Small intestine (tissue), 7 donors: ENCODE data around the gene PEX16. TPM values are rescaled to one million over a fixed set of nuclear protein-coding genes. Genes with fewer than 3 reads are reported as not detected.

ENCODE experiments used
- DNase-seq, 2 donors: peaks; one replicate each; pipeline versions ENCODE4 v3.0.0 to v3.0.0-alpha.2; 2013
- FAIRE-seq: peaks from 2 replicates; lab custom pipeline; 2012; peaks lifted over from hg19 to GRCh38; lab: Jason Lieb, UNC
- H3K27ac ChIP-seq, 3 donors: one replicate each; pipeline ENCODE4 v1.5.1; 2013; ENCODE audit warnings: low read length in 2 of 3, mild to moderate bottlenecking in 2 of 3, control low read depth in 1 of 3, inconsistent platforms in 1 of 3, low read depth in 1 of 3, moderate library complexity in 1 of 3
- H3K27me3 ChIP-seq, 3 donors: one replicate each; pipeline ENCODE4 v1.6.1; 2013; ENCODE audit warnings: low read length in 3 of 3, inconsistent platforms in 1 of 3; ENCODE audit not compliant: control insufficient read depth in 3 of 3, insufficient read depth in 3 of 3
- H3K36me3 ChIP-seq, 3 donors: one replicate each; pipeline ENCODE4 v1.6.1; 2013; ENCODE audit warnings: low read length in 3 of 3, inconsistent platforms in 1 of 3, low read depth in 1 of 3, mild to moderate bottlenecking in 1 of 3, moderate library complexity in 1 of 3; ENCODE audit not compliant: control insufficient read depth in 3 of 3, insufficient read depth in 2 of 3
- H3K4me1 ChIP-seq, 3 donors: one replicate each; pipeline ENCODE4 v1.6.1; 2013; ENCODE audit warnings: low read length in 2 of 3, inconsistent platforms in 1 of 3, low read depth in 1 of 3, mild to moderate bottlenecking in 1 of 3, moderate library complexity in 1 of 3; ENCODE audit not compliant: control insufficient read depth in 3 of 3, insufficient read depth in 2 of 3
- H3K4me3 ChIP-seq, 3 donors: one replicate each; pipeline ENCODE4 v1.5.1; 2013; ENCODE audit warnings: low read length in 3 of 3, control low read depth in 1 of 3, inconsistent platforms in 1 of 3, low read depth in 1 of 3, mild to moderate bottlenecking in 1 of 3, moderate library complexity in 1 of 3
- H3K9me3 ChIP-seq, 2 donors: one replicate each; pipeline ENCODE4 v1.6.1; 2013; ENCODE audit warnings: low read depth in 1 of 2, low read length in 1 of 2; ENCODE audit not compliant: control insufficient read depth in 2 of 2, insufficient read depth in 1 of 2
- WGBS, 3 donors: extraction: QIAGEN DNeasy Blood & Tissue Kit; methylation state at CpG; one replicate each; pipeline ENCODE4 v1.1.7; 2013; 5-methylcytosine and 5-hydroxymethylcytosine counted together
- polyA plus RNA-seq, 4 donors: library from polyadenylated mRNA; stranded (reverse) in 3 of 4; unstranded in 1 of 4; fragments of 200-250 nt in 3 of 4; fragments of 120-200 nt in 1 of 4; gene quantifications; one replicate each; pipeline versions ENCODE4 v1.2.1 to v1.2.3, GENCODE V29; 2013
- donor health status: healthy with polysubstance abuse.
- donor health status: control.
- donor health status: control.
- donor health status: Bipolar disorder and iron deficiency.
- donor health status: healthy.

Gene PEX16
- polyA plus RNA-seq, 4 donors, result 22.1 to 74.0 (median 58.5) TPM

- DNase-seq (no peak), FAIRE-seq (no peak)
- H3K36me3 ChIP-seq, result no peaks in the 10 kb centered on the region
- no peaks in the 10 kb centered on the region for H3K9me3 ChIP-seq
- H3K27me3 ChIP-seq, result peaks cover 0 to 54% (median 5%) of the 10 kb centered on the region in 3 donors
- no peak overlapping the region for H3K4me3 ChIP-seq
- H3K27ac ChIP-seq, result no peak overlapping the region
- 18 to 36% (median 33%) methylated on average over 19 of the region's 19 CpGs for WGBS, 3 donors
- H3K4me1 ChIP-seq, result peaks cover 0 to 10% (median 0%) of the 10 kb centered on the region in 3 donors
Observed at GRCh38 chr11:45896422-45896984, 21.2 kb downstream of the PEX16 start.

- no peak overlapping the region for H3K4me3 ChIP-seq
- no peaks in the 10 kb centered on the region for H3K36me3 ChIP-seq
- 84 to 91% (median 89%) methylated on average over 7 to 8 of the region's 8 CpGs for WGBS, 3 donors
- H3K27me3 ChIP-seq, result peaks cover 0 to 50% (median 5%) of the 10 kb centered on the region in 3 donors
- H3K27ac ChIP-seq, result no peak overlapping the region
- peaks cover 0 to 10% (median 0%) of the 10 kb centered on the region in 3 donors for H3K4me1 ChIP-seq
- FAIRE-seq, result no peak
- no peaks in the 10 kb centered on the region for H3K9me3 ChIP-seq
- DNase-seq, result no peak
Observed at GRCh38 chr11:45895553-45896259, 22.0 kb downstream of the PEX16 start.

DNA sequence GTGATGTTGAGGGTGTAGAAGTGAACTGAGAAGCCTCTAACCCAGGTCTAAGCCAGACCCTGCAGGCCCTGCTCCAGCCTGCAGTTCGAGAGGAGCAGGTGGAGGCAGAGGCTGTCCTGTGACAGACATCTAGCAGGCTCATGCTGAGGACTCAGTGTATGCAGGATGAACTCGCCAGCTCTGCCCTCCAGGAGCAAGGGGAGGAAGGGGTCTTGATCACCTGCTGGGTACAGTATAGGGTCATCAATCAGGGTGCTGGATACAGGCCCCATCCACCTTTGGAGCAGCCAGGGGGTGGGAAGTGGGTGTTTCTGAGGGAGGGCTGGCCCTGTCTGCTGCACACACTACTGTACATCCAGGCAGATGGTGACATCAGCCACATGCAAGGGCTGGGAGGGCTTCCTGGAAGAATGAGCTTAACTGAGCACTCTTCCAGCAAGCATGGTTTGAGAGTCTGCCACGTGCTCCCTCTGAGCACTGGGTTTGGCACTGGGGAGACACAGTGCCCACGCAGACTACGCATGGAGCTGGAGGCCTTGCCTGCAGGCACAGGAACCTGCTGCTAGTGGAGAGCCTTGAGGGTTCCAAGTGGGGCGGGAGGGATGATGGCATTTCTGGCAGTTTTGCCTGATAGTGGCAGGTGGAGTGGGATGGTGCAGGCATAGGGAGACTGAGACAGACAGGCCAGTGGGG lies 23.0 kb downstream of the PEX16 start:
- no peak for FAIRE-seq
- peaks cover 0 to 44% (median 5%) of the 10 kb centered on the region in 3 donors for H3K27me3 ChIP-seq

DNA sequence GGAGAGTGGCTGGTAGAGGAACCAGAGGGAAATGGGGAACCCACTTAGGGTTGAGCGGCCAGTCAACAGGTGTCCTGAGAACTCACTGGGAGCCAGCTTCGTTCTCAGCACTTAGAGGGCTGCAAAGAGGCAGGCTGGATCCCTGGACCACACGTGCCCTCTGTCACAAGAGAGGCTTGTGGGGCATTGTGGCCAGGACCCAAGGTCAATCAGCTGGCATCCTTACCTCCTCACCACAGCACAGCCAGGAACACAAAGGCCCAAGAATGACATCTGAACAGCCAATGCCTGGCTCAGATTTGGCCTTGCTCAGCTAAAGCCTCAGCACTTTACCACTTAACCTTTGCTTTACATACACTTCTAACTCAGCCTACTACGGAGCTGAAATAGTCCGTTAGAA lies 24.8 kb downstream of the PEX16 start:
- Histone ChIP-seq H3K4me1 (no peaks in the 10 kb centered on the region), H3K27me3 (peaks cover 0 to 30% (median 0%) of the 10 kb centered on the region in 3 donors), H3K36me3 (no peaks in the 10 kb centered on the region), H3K27ac (no peak overlapping the region), H3K4me3 (no peak overlapping the region), H3K9me3 (no peaks in the 10 kb centered on the region)
- no peak for DNase-seq
- FAIRE-seq, result no peak
- WGBS, 3 donors, result 80 to 86% (median 86%) methylated on average over 5 of the region's 5 CpGs

More for the DNA sequence above, 23.0 kb downstream of the PEX16 start:
- WGBS, 3 donors, result 84 to 91% (median 88%) methylated on average over 6 of the region's 6 CpGs
- Histone ChIP-seq H3K4me1 (peaks cover 0 to 6% (median 0%) of the 10 kb centered on the region in 3 donors), H3K27ac (no peak overlapping the region), H3K9me3 (no peaks in the 10 kb centered on the region), H3K4me3 (no peak overlapping the region), H3K36me3 (no peaks in the 10 kb centered on the region)
- no peak for DNase-seq

GRCh38 chr11:45890886-45891550 lies 26.7 kb downstream of the PEX16 start:
- WGBS, 3 donors, result 78 to 82% (median 78%) methylated on average over 9 of the region's 9 CpGs
- FAIRE-seq, result no peak
- Histone ChIP-seq H3K27me3 (peaks cover 0 to 24% (median 0%) of the 10 kb centered on the region in 3 donors), H3K4me1 (peaks cover 0 to under 1% (median 0%) of the 10 kb centered on the region in 3 donors), H3K36me3 (no peaks in the 10 kb centered on the region), H3K4me3 (no peak overlapping the region), H3K27ac (no peak overlapping the region), H3K9me3 (no peaks in the 10 kb centered on the region)
- DNase-seq, result no peak

GRCh38 chr11:45889966-45890365 lies 27.7 kb downstream of the PEX16 start:
- FAIRE-seq, result no peak
- H3K4me1 ChIP-seq, result peaks cover 0 to 4% (median 0%) of the 10 kb centered on the region in 3 donors
- no peak for DNase-seq
- H3K36me3 ChIP-seq, result no peaks in the 10 kb centered on the region
- no peak overlapping the region for H3K27ac ChIP-seq
- 88 to 95% (median 90%) methylated on average over 9 of the region's 9 CpGs for WGBS, 3 donors
- H3K4me3 ChIP-seq, result no peak overlapping the region
- H3K9me3 ChIP-seq, result no peaks in the 10 kb centered on the region
- peaks cover 0 to 24% (median 0%) of the 10 kb centered on the region in 3 donors for H3K27me3 ChIP-seq

DNA sequence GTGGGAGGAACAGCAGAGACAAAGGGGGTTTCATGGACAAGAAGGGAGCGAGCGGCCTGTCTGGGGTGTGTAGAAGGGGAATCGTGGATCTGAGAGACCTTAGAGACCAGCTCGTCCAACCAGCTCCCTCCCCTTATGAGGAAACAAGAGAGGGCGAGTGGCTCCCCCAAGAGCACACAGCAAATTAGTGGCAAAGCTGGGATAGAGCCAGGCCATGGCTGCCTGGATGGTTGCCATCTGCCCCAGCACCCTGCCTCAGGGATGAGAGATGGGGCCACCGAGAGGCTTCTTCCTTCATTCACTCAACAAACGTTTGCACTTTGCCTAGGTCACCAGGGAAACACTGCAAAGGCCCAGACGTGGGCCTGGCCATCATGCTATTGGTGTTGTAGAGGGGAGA lies 28.1 kb downstream of the PEX16 start:
- no peaks in the 10 kb centered on the region for H3K36me3 ChIP-seq
- no peak for DNase-seq
- no peaks in the 10 kb centered on the region for H3K9me3 ChIP-seq
- peaks cover 0 to 4% (median 0%) of the 10 kb centered on the region in 3 donors for H3K4me1 ChIP-seq
- FAIRE-seq, result no peak
- no peak overlapping the region for H3K4me3 ChIP-seq
- H3K27me3 ChIP-seq, result peaks cover 0 to 24% (median 0%) of the 10 kb centered on the region in 3 donors
- 83 to 85% (median 85%) methylated on average over 8 of the region's 8 CpGs for WGBS, 3 donors
- no peak overlapping the region for H3K27ac ChIP-seq

GRCh38 chr11:45887587-45887986 lies 30.1 kb downstream of the PEX16 start:
- Histone ChIP-seq H3K36me3 (peaks cover 0 to 11% (median 0%) of the 10 kb centered on the region in 3 donors), H3K27ac (no peak overlapping the region), H3K4me1 (peaks cover 0 to 4% (median 0%) of the 10 kb centered on the region in 3 donors), H3K27me3 (peaks cover 0 to 20% (median 0%) of the 10 kb centered on the region in 3 donors), H3K9me3 (no peaks in the 10 kb centered on the region), H3K4me3 (no peak overlapping the region)
- DNase-seq (no peak), FAIRE-seq (no peak)
- WGBS, 3 donors, result 89 to 93% (median 90%) methylated on average over 10 of the region's 10 CpGs
